Measurements from ENCODE around the gene CHCHD4.

The CHCHD4 gene

GRCh38 chr3:14124615-14125192 lies at the start of gene CHCHD4, which contains the start of gene TMEM43:
Gene CHCHD4, minus strand, starts transcription at chr3:14124870. Its CDS starts 194 bp downstream, at chr3:14124676.
Gene TMEM43, plus strand, starts transcription at chr3:14125052. Its CDS starts 142 bp downstream, at chr3:14125194.
- peak; percentile 97 for ATAC-seq
- Mint-ChIP-seq H3K4me1 (peaks cover 64% of the 10 kb centered on the region), H3K27ac (peak within 1 kb of the TSS; percentile 89), H3K27me3 (no peaks in the 10 kb centered on the region), H3K9me3 (no peaks in the 10 kb centered on the region), H3K36me3 (peaks cover 47% of the 10 kb centered on the region), H3K4me3 (peak within 1 kb of the TSS; percentile 96)

- peaks cover 54% of the 10 kb centered on the region for H3K36me3 Mint-ChIP-seq
- H3K27me3 Mint-ChIP-seq, result no peaks in the 10 kb centered on the region
- no peak overlapping the region for H3K27ac Mint-ChIP-seq
- no peaks in the 10 kb centered on the region for H3K9me3 Mint-ChIP-seq
- H3K4me3 Mint-ChIP-seq, result no peak overlapping the region
- no peak for ATAC-seq
- H3K4me1 Mint-ChIP-seq, result peaks cover 59% of the 10 kb centered on the region
Measured at GRCh38 chr3:14172496-14172895, 47.8 kb upstream of the CHCHD4 start.

- peaks cover 73% of the 10 kb centered on the region for H3K36me3 Mint-ChIP-seq
- H3K4me1 Mint-ChIP-seq, result peaks cover 47% of the 10 kb centered on the region
- H3K4me3 Mint-ChIP-seq, result no peak overlapping the region
- H3K27me3 Mint-ChIP-seq, result no peaks in the 10 kb centered on the region
- H3K27ac Mint-ChIP-seq, result peak overlapping the region; percentile 59
- H3K9me3 Mint-ChIP-seq, result no peaks in the 10 kb centered on the region
- ATAC-seq, result no peak
Measured at GRCh38 chr3:14170531-14171159, 46.0 kb upstream of the CHCHD4 start.

DNA sequence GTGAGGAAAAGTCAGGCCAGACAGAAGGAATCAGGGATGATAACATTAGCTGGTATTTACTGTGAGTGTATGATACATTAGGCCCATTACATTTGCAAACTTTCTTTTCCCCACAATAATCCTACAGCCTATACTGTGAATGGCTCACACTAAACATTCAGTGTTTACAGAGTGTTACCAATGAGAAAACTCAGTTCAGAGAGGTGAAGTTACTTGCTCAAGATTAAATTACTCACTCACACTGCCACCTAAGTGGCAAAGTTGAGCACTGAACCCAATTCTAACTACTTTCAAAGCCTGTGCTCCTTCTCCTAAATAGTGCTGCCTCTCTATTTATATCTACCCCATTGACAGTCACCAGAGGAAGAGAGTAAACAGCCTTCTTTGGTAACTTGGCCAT lies 45.2 kb upstream of the CHCHD4 start:
- H3K4me3 Mint-ChIP-seq, result no peak overlapping the region
- H3K36me3 Mint-ChIP-seq, result peaks cover 80% of the 10 kb centered on the region
- H3K4me1 Mint-ChIP-seq, result peaks cover 39% of the 10 kb centered on the region
- ATAC-seq, result no peak
- H3K9me3 Mint-ChIP-seq, result no peaks in the 10 kb centered on the region
- peak overlapping the region; percentile 59 for H3K27ac Mint-ChIP-seq
- no peaks in the 10 kb centered on the region for H3K27me3 Mint-ChIP-seq

GRCh38 chr3:14169435-14169834 lies 44.8 kb upstream of the CHCHD4 start:
- Mint-ChIP-seq H3K9me3 (no peaks in the 10 kb centered on the region), H3K36me3 (peaks cover 85% of the 10 kb centered on the region), H3K27me3 (no peaks in the 10 kb centered on the region), H3K4me3 (no peak overlapping the region), H3K27ac (no peak overlapping the region), H3K4me1 (peaks cover 35% of the 10 kb centered on the region)
- ATAC-seq, result no peak

GRCh38 chr3:14166877-14167603 lies 42.4 kb upstream of the CHCHD4 start:
- Mint-ChIP-seq H3K27ac (no peak overlapping the region), H3K4me1 (peaks cover 25% of the 10 kb centered on the region), H3K9me3 (no peaks in the 10 kb centered on the region)

DNA sequence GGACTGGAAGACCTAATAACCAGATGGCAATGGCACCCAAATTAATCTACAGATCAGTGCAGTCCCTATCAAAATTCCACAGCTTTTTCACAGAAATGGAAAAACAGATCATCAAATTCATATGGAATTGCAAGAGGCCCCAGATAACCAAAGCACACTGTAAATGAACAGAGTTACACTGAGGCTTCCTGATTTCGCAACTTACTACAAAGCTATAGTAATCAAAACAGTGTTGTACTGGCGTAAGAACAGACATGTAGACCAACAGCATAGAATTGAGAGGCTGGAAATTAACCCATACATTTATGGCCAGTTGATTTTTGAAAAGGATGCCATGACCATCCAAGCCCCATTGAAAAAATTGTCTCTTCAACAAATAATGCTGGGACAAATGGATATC lies 37.5 kb upstream of the CHCHD4 start:
- H3K9me3 Mint-ChIP-seq, result no peaks in the 10 kb centered on the region
- H3K27ac Mint-ChIP-seq, result no peak overlapping the region
- ATAC-seq, result no peak
- peaks cover 99% of the 10 kb centered on the region for H3K36me3 Mint-ChIP-seq
- no peaks in the 10 kb centered on the region for H3K27me3 Mint-ChIP-seq
- H3K4me3 Mint-ChIP-seq, result no peak overlapping the region
- peaks cover 2% of the 10 kb centered on the region for H3K4me1 Mint-ChIP-seq

More at GRCh38 chr3:14166877-14167603, 42.4 kb upstream of the CHCHD4 start:
- H3K4me3 Mint-ChIP-seq, result no peak overlapping the region
- ATAC-seq, result no peak
- peaks cover 98% of the 10 kb centered on the region for H3K36me3 Mint-ChIP-seq
- H3K27me3 Mint-ChIP-seq, result no peaks in the 10 kb centered on the region

DNA sequence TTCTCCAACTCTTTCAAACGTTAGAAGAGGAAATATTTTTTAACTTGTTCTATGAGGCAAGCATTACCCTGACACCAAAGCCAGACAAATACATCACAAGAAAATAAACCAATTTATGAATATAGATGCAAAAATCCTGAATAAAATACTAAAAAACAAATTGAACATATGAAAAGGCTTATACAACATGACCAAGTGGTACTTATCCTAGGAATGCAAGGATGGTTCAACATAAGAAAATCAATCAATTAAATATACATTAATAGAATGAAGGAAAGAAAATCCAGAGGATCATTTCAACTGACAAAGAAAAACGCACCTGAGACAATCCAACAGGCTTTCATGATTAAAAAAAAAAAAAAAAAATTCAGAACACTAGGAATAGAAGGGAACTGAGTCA lies 36.6 kb upstream of the CHCHD4 start:
- H3K27ac Mint-ChIP-seq, result no peak overlapping the region
- ATAC-seq, result no peak
- no peaks in the 10 kb centered on the region for H3K9me3 Mint-ChIP-seq
- peaks cover under 1% of the 10 kb centered on the region for H3K4me1 Mint-ChIP-seq
- peaks cover 95% of the 10 kb centered on the region for H3K36me3 Mint-ChIP-seq
- H3K27me3 Mint-ChIP-seq, result no peaks in the 10 kb centered on the region
- no peak overlapping the region for H3K4me3 Mint-ChIP-seq

GRCh38 chr3:14159426-14159825 lies 34.8 kb upstream of the CHCHD4 start:
- Mint-ChIP-seq H3K27me3 (no peaks in the 10 kb centered on the region), H3K36me3 (peaks cover 95% of the 10 kb centered on the region), H3K4me3 (no peak overlapping the region), H3K9me3 (no peaks in the 10 kb centered on the region), H3K4me1 (peaks cover 7% of the 10 kb centered on the region), H3K27ac (no peak overlapping the region)
- ATAC-seq, result no peak

DNA sequence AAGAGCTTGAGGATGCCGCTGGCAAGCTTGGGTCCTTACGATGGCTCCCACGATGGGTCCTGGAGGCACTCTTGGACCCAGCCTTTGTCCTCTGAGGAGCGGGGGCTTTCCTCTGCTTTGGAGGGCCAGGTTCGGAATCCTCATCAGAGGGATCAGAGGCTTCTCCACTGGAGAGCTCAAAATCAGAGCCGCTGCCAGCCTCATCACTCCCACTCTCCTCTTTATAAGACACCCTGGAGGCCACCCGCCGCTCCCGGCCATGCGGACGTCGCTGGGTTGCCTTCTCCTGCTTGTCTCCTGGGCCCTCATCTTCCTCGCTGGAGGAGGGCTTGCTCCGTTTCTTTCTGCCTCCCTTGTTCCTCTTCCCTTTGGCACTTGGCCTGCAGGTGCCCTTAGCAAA lies 33.7 kb upstream of the CHCHD4 start:
- peaks cover 7% of the 10 kb centered on the region for H3K4me1 Mint-ChIP-seq
- peaks cover 95% of the 10 kb centered on the region for H3K36me3 Mint-ChIP-seq
- no peaks in the 10 kb centered on the region for H3K9me3 Mint-ChIP-seq
- H3K27ac Mint-ChIP-seq, result no peak overlapping the region
- H3K27me3 Mint-ChIP-seq, result no peaks in the 10 kb centered on the region
- H3K4me3 Mint-ChIP-seq, result no peak overlapping the region
- ATAC-seq, result no peak

GRCh38 chr3:14157951-14158350 lies 33.3 kb upstream of the CHCHD4 start:
- Mint-ChIP-seq H3K9me3 (no peaks in the 10 kb centered on the region), H3K4me3 (no peak overlapping the region), H3K4me1 (peaks cover 7% of the 10 kb centered on the region), H3K27ac (no peak overlapping the region), H3K27me3 (no peaks in the 10 kb centered on the region), H3K36me3 (peaks cover 93% of the 10 kb centered on the region)
- ATAC-seq, result no peak

DNA sequence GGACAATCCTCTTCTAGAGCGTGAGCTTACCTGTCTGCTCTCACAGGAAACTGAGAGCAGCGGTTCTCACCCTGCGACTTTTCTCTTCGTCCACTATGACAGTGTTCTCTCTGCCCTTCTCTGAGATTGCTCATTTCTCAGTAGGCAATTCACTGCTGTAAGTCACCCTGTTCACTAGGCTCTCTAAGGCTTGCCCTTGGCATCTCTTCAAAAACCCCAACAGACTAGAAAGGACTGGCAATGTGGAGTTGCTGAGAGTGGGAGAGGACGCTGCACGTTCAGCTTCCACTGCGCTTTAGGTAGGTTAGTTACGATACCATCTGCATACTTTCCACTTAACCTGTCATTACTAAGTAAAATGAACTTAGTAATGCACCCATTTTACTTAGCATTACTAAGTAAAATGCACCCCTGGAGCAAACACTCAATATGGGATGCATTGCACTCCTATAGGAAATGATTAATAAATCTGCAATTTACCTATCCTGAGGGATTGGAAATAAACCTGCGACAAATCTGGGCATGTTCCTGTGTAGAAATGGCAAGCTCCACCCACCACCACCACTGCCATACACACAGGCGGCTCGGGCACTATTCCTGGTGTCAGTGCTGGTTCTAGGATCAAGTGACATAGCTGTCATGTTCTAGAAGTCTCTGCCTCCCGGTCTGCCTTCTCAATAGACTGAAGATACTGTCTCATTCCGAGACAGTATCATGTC lies 32.3 kb upstream of the CHCHD4 start:
- Mint-ChIP-seq H3K27ac (no peak overlapping the region), H3K27me3 (no peaks in the 10 kb centered on the region), H3K9me3 (no peaks in the 10 kb centered on the region), H3K4me3 (no peak overlapping the region), H3K36me3 (peaks cover 93% of the 10 kb centered on the region), H3K4me1 (peaks cover 7% of the 10 kb centered on the region)
- ATAC-seq, result no peak

- Mint-ChIP-seq H3K4me3 (no peak overlapping the region), H3K27ac (no peak overlapping the region), H3K27me3 (no peaks in the 10 kb centered on the region), H3K9me3 (no peaks in the 10 kb centered on the region), H3K36me3 (peaks cover 85% of the 10 kb centered on the region), H3K4me1 (peaks cover 7% of the 10 kb centered on the region)
- ATAC-seq, result no peak
Measured at GRCh38 chr3:14156201-14156600, 31.5 kb upstream of the CHCHD4 start.

GRCh38 chr3:14154895-14155440 lies 30.3 kb upstream of the CHCHD4 start:
- Mint-ChIP-seq H3K4me1 (peaks cover 7% of the 10 kb centered on the region), H3K27me3 (no peaks in the 10 kb centered on the region), H3K27ac (no peak overlapping the region), H3K36me3 (peaks cover 82% of the 10 kb centered on the region), H3K9me3 (no peaks in the 10 kb centered on the region), H3K4me3 (no peak overlapping the region)
- no peak for ATAC-seq

DNA sequence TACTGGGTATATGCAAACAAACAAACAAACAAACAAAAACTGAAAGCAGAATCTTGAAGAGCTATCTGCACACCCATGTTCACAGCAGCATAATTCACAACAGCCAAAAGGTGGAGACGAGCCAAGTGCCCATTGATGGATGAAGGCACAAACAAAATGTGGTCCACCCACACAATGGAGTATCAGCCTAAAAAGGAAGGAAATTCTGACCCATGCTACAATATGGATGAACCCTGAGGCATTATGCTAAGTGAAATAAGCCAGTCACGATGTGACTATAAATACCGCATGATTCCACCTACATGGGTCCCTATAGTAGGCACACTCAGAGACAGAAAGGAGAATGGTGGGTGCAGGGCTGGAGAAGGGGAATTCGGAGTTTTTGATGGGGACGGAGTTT lies 29.6 kb upstream of the CHCHD4 start:
- H3K36me3 Mint-ChIP-seq, result peaks cover 76% of the 10 kb centered on the region

More for the DNA sequence above, 29.6 kb upstream of the CHCHD4 start:
- H3K27me3 Mint-ChIP-seq, result no peaks in the 10 kb centered on the region
- no peak for ATAC-seq
- H3K9me3 Mint-ChIP-seq, result no peaks in the 10 kb centered on the region
- H3K27ac Mint-ChIP-seq, result no peak overlapping the region
- H3K4me3 Mint-ChIP-seq, result no peak overlapping the region
- peaks cover 7% of the 10 kb centered on the region for H3K4me1 Mint-ChIP-seq
